ENCODE results near the gene SP7. TPM values are rescaled to one million over a fixed set of nuclear protein-coding genes. Genes with fewer than 3 reads are reported as not detected.
"Not testable (repeated sequence)": the region's sequence is repeated elsewhere in the genome, so short reads cannot be mapped to it uniquely, and the experiment has no call there.

The SP7 gene
- total and polyA plus RNA-seq, 10 donors = not detected

DNA sequence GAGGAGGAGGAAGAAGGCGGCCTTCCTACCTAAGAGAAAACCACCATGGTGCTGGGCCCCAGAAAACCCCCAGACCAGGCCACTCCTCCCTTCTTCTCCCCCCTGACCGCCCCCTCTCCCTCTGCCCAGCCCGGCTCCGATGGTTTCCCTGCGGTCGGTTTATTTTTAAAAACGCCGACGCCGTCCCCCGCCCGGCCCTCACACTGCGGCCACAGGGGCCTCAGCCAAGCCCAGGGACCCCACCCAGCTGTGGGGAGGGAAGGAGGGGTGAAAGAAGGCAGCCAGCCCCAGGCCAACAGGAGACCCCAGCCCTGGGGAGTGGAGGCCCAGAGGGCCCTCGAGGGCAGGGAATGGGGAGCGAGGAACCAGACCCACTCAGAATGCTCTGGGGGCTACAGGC is 3.4 kb downstream of the SP7 start:
- WGBS, 5 donors = 60 to 76% (median 73%) methylated on average over 15 of the region's 15 CpGs
- intact Hi-C loops (cut with DNase I; ENCODE audit: low total_unique reads) = no loop called here

DNA sequence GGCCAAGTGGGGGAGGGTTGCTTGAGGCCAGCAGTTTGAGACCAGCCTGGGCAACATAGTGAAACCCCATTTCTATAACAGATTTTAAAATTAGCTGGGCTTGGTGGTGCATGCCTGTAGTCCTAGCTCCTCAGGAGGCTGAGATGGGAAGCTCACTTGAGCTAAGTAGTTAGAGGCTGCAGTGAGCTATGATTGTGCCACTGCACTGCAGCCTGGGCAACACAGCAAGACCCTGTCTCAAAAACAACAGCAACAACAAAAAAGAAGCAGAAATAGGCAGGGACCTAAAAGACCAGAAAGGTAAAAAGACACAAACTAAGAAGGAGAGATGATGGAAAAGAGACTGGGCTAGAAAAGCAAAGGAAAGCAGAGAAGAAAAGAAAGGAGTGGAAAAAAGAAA is 3.8 kb downstream of the SP7 start:
- H3K36me3 ChIP-seq; H3K27ac ChIP-seq; DNase-seq; H3K9me3 ChIP-seq; intact Hi-C loops (cut with DNase I; ENCODE audit: low total_unique reads); H3K4me1 ChIP-seq; H3K4me3 ChIP-seq: not testable (repeated sequence)
- H3K27me3 ChIP-seq (replicated peaks in 1 of 7) = peaks cover 0 to 60% (median 4%) of the 10 kb centered on the region in 7 donors

More for the DNA sequence above, 3.4 kb downstream of the SP7 start:
- no peak overlapping the region for H3K27ac ChIP-seq
- DNase-seq = no peak
- H3K27me3 ChIP-seq (replicated peaks in 1 of 7) = peaks cover 0 to 64% (median 6%) of the 10 kb centered on the region in 7 donors
- H3K9me3 ChIP-seq = no peaks in the 10 kb centered on the region
- H3K4me1 ChIP-seq = peaks cover 0 to 7% (median 0%) of the 10 kb centered on the region in 6 donors
- H3K4me3 ChIP-seq = no peak overlapping the region
- no peaks in the 10 kb centered on the region for H3K36me3 ChIP-seq
- TF ChIP-seq POLR2A (IDR thresholded peaks at IDR 0.05) (no peak), POLR2AphosphoS5 (IDR thresholded peaks at IDR 0.05) (no peak)
- TF ChIP-seq, protein P1, sequence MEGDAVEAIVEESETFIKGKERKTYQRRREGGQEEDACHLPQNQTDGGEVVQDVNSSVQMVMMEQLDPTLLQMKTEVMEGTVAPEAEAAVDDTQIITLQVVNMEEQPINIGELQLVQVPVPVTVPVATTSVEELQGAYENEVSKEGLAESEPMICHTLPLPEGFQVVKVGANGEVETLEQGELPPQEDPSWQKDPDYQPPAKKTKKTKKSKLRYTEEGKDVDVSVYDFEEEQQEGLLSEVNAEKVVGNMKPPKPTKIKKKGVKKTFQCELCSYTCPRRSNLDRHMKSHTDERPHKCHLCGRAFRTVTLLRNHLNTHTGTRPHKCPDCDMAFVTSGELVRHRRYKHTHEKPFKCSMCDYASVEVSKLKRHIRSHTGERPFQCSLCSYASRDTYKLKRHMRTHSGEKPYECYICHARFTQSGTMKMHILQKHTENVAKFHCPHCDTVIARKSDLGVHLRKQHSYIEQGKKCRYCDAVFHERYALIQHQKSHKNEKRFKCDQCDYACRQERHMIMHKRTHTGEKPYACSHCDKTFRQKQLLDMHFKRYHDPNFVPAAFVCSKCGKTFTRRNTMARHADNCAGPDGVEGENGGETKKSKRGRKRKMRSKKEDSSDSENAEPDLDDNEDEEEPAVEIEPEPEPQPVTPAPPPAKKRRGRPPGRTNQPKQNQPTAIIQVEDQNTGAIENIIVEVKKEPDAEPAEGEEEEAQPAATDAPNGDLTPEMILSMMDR (IDR thresholded peaks at IDR 0.05 in 8 of 11, conservative IDR thresholded peaks at IDR 0.05 in 3 of 11) = no peak

DNA sequence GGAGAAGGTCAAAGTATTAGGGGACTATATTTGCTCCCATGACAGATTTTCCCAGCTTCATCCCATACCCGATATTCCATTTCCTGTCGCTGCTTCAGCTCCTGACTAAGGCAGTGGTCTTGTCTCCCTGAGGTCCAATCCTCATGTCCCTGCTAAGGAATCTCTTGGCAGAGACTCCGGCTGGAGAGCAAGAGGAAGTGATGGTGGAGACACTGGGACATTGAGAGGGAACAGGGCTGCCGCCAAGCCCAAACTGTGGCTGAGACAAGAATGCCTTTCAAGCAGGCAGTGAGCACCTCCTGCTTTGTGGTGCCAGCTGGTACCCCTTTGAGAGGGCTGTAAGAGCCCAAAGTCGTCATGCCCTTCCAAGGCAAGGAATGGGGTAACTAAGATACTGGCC is 5.5 kb downstream of the SP7 start:
- Histone ChIP-seq H3K27me3 (replicated peaks in 1 of 7) (peaks cover 0 to 58% (median 0%) of the 10 kb centered on the region in 7 donors), H3K36me3 (no peaks in the 10 kb centered on the region), H3K9me3 (no peaks in the 10 kb centered on the region), H3K4me3 (no peak overlapping the region), H3K4me1 (peaks cover 5 to 10% (median 7%) of the 10 kb centered on the region in 6 donors), H3K27ac (no peak overlapping the region)
- 72 to 87% (median 81%) methylated on average over 5 of the region's 5 CpGs for WGBS, 5 donors
- TF ChIP-seq POLR2A (IDR thresholded peaks at IDR 0.05) (no peak), POLR2AphosphoS5 (IDR thresholded peaks at IDR 0.05) (no peak)
- TF ChIP-seq, protein P1 (IDR thresholded peaks at IDR 0.05 in 8 of 11, conservative IDR thresholded peaks at IDR 0.05 in 3 of 11) = no peak
- no peak for DNase-seq
- intact Hi-C loops (cut with DNase I; ENCODE audit: low total_unique reads) = no loop called here

DNA sequence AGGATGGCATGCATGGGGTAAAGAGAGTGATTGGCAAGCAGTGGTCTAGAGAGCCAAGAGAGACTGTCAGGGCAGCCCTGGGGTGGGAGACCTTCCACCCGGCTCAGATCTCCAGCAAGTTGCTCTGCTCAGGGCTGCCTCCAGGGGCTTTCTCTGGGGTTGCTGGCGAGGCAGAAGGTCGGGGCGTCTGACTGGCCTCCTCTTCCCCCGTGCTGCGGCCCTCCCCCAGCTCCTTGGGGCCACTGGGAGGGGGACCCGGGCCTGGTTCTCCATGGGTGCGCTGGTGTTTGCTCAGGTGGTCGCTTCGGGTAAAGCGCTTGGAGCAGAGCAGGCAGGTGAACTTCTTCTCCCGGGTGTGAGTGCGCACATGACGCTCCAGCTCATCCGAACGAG is 8.1 kb downstream of the SP7 start:
- Histone ChIP-seq H3K4me1 (peaks cover 17 to 34% (median 27%) of the 10 kb centered on the region in 6 donors), H3K4me3 (no peak overlapping the region)
- TF ChIP-seq, protein P1 (IDR thresholded peaks at IDR 0.05 in 8 of 11, conservative IDR thresholded peaks at IDR 0.05 in 3 of 11) = no peak

More for the DNA sequence above, 8.1 kb downstream of the SP7 start:
- H3K36me3 ChIP-seq = no peaks in the 10 kb centered on the region
- H3K27me3 ChIP-seq (replicated peaks in 1 of 7) = peaks cover 0 to 45% (median 0%) of the 10 kb centered on the region in 7 donors
- WGBS, 5 donors = 52 to 68% (median 63%) methylated on average over 7 to 16 of the region's 16 CpGs
- DNase-seq = no peak
- intact Hi-C loops (cut with DNase I; ENCODE audit: low total_unique reads) = no loop called here
- no peaks in the 10 kb centered on the region for H3K9me3 ChIP-seq
- no peak overlapping the region for H3K27ac ChIP-seq
